Stimulated activated CD8-positive, alpha-beta memory T cell treated with anti-CD3 and anti-CD28 coated beads, Interleukin-15, amount 100 ng/mL, for 24 hours (primary cell): ENCODE results near the gene TMEM240.
"Not testable (repeated sequence)": the region's sequence is repeated elsewhere in the genome, so short reads cannot be mapped to it uniquely, and the experiment has no call there.

Source experiments
- DNase-seq: peaks from one replicate; pipeline ENCODE4 v3.0.0-alpha.2; 2020; ENCODE audit warnings: low read depth

TMEM240 gene

DNA sequence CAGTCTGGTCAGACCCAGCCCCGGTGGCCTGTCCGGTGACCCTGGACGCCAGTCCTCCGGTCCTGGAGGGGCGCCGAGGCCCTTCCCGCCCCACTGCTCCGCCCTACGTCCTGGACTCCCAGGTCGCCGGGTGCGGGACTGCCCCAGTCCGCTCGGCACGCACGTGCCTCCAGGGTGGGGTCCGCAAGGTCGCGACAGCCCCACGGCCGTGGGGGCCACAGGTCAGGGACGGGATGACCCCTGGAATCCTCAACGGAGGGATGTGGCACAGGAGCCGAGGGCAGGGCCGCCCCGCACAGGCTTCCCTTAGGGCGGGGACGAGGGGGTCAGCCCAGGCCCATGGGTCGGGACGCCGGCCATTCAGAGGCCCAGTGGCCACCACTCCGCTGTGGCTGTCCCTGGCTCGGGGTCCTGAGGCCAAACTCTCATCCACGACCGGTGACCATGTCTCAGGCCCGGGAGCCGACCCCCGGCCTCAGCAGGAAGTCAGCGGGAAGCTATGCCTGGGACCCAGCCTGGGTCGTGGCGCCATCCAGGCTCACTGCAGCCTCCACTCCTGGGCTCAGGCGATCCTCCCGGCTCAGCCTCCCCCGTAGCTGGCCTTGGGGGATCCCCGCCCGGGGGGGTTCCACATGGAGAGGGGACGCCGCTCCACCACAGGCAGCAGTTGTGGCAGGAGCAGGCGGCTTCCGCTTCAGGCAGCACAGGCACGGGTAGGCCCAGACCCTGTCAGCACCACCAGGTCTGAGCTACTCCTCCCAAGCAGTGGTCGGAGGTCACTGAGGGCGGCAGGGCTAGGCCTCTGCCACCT is 599 bp upstream of the TMEM240 start:
- no peak for DNase-seq

DNA sequence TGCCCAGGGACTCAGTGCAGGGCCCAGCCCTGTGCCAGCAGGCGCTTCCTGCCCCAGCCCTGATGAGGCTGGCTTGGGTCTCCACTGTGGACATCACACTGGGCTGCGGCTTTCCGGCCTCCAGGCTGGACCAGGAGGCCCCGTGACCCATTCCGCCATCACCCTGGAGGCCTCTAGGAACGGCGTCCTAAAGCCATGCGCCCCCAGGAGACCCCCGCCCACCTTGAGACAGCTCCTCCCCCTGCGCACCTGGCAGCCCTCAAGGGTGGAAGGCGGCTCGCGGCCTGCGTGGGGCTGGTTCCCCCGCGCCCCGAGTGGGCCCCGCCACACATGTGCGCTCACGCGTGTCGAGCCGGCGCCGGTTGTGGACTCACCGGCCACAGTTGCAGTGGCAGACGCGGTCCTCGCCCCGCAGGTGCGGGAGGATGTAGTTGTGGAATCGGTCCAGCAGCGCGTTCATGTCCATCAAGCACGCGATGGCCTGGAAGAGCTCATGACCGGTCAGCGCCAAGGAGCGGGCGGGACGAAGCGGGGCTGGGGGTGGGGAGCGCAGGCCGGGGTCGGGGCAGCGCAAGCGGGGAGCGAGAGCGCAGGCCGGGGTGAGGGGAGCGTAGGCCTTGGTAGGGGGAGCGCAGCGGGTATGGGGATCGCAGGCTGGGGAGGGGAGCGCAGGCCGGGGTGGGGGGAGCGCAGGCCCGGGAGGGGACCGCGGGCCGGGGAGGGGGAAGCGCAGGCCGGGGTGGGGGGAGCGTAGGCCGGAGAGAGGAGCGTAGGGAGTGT is 924 bp downstream of the TMEM240 start:
- DNase-seq = no peak

GRCh38 chr1:1538989-1539309 is 1.5 kb downstream of the TMEM240 start:
- no peak for DNase-seq

GRCh38 chr1:1538334-1538733 is 2.1 kb downstream of the TMEM240 start:
- DNase-seq = no peak

- no peak for DNase-seq
These were observed 2.7 kb downstream of the TMEM240 start for GRCh38 chr1:1537626-1538250.

GRCh38 chr1:1536938-1537546 is 3.4 kb downstream of the TMEM240 start:
- no peak for DNase-seq

GRCh38 chr1:1536019-1536937 is 4.1 kb downstream of the TMEM240 start:
- no peak for DNase-seq

DNA sequence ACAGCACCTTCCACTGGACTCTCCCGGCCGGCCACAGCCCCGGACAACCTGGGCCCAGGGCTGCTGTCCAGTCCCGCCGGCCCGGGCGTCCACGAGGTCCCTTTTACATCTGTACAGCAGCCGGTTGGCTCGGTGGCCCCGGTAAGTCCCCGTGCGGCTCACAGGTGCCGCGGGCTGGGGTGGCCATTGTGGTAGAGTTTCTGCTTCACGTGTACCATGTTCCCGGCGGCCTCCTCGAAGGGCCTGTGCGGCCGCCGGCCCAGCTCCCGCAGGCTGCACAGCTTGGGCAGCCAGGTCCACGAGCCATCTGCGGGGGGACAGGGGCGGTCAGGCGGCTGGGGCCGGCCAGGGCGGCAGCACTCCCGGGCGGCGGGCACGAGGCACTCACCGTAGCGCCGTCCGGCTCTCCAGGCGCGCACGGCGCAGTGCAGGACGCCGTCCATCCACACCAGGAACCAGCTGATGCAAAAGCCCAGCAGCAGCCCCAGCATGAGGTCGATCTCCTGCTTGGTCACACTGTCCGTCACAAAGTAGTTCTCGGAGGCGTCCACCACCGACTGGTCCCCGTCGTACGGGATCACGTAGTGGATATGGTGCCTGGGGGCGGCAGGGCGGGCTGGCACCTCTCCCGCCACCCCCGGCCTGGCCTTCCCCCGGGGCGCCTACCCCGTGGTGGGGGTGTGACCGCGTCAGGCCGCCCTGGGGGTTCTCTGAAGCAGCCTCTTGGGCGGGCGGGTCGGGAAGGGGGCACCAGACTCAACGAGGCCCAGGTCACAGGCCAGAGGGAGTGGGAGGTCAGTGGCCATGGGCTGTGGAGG is 5.0 kb downstream of the TMEM240 start:
- DNase-seq = no peak

DNA sequence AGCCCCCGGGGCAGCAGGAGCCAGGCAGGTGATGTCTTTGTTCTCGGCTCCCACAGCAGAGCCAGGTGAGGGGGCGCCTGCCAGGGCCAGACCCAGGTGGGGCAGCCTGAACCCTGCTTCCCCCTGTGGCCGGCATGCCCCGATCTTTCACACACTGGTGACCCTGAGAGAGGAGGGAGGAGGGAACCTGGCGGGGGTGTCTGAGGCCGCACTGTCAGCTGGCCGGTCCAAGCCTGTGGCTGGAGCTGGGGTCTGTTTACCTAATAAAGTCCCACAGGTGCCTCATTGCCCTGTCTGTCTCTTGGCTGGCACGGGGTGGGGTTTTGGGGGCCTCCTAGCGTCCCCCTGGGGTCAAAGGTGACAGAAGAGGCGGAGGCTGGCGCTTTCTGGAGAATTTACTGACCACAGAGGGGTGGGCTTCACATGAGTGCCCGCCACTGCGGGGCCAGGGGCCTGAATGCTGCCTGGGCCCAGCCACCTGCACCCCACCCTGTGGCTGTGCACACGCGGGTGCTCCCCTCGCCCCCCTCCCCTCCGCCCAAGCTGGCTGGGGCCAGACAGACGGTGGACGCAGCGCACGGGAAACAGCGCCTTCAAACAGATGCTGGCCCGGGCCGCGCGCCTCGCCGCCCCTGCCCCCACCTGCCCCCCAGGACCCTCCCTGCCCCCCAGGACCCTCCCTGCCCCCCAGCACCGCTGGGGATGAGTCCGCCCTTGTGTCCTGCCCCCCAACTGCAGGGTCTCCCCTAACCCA is 5.8 kb downstream of the TMEM240 start:
- no peak for DNase-seq

- not testable (repeated sequence) for DNase-seq
These were observed 6.5 kb downstream of the TMEM240 start for GRCh38 chr1:1533894-1534291.

GRCh38 chr1:1533176-1533893 is 7.1 kb downstream of the TMEM240 start:
- not testable (repeated sequence) for DNase-seq

DNA sequence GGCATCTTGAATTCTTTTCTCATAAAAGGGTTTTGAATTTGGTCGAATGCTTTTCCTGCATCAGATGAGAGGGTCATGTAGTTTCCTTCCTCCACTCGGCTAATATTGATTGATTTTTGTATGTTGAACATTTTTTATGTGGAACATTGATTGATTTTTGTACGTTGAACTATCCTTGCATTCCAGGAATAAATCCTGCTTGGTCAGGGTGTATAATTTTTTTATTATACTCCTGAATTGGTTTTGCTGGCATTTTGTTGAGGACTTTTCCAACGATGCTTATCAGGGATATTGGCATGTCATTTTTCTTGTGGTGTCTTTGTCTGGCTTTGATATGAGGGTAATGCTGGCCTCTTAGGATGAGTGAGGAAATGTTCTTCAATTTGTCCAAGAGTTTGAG is 8.5 kb downstream of the TMEM240 start:
- no peak for DNase-seq

DNA sequence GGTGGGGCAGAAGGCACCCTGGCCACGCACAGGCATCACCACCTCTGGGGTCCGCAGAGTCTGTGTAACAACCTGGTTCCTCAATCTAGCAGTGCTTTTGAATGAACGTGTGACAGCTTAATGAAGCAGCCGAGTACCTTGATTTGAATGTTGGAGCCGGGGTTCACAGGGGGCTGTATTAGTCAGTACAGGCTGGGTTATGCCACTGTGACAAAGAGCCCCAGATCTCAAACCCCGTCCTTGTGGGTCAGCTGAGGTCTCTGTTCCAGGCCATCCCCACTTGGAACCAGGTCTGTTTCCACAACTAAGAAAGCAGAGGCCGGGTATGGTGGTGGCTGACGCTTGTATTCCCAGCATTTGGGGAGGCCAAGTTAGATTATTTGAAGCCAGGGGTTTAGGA is 10.5 kb downstream of the TMEM240 start:
- no peak for DNase-seq

GRCh38 chr1:1529321-1529720 is 11.1 kb downstream of the TMEM240 start:
- no peak for DNase-seq

DNA sequence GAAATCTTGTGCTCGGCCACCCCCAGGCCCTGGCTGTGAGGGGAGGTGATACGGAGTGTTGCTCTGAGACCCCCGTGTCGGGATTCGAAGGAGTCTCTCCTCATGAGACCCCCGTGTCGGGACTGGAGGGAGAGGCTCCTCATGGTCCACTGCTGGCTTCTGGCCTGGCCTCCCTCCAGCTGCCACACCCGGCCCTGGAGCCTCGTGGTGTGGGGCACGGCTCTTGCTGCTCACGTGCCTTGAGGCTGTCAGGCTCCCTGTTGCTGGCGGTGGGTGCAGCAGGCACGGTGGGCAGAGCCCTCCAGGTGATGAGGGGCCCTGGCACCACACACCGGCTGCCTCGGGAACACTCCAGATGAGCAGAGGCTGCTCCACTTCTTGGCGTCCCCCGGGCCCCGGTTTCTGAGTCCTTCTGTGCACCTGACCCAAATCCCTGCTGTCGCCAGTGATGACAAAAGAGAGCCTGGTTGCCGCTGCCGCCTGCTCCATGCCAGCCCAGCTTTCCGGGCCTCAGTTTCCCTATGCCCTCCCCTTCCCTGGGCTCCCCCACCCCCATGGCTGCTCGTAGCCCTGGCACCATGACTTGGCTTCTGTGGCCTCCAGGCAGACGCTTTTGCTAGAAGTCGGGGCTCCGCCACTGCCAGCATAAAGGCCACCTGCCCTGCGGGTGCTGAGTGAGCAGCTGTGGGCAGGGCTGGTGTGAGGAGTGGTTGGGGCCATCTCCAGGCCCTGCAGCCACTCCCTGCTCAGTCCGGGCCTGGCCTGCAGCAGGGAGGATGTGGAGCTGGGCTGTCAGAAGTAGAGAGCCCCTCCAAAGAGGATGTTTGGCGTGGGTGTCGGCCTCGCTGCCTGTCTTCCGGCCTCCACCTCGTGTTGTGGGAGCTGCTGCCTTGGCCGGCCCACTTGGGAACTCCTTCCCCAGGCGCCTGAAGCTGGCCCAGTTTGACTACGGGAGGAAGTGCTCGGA is 11.8 kb downstream of the TMEM240 start:
- DNase-seq = no peak

DNA sequence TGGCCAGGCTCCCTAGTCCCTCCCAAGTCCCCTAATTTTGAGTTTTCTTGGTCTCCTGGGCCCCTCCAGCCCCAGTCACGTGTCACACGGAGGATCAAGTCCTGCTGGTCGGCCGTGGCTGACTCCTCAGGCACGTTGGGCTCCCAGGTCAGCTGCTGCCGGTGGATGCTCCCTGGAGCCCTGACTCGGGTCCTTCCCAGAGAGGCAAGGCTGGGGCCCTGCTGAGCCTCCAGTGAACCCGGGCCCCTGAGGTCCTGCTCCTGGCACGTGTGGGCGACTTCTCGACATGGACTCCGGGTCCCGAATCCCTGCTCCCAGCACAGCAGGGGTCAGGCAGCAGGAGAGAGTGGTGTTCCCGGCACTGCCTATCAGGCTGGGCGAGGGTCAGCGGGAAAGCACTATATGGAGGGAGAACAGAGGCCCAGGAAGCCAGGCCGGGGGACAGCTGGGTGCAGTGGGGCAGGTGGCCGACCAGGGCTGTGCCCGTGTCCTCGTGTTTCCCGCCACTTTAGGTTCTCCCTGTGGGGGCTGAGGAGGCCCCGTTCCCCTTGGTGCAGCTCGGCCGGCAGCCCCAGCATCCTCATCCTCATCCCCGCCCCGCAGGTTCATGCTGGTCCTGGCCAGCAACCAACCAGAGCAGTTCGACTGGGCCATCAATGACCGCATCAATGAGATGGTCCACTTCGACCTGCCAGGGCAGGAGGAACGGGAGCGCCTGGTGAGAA is 13.2 kb downstream of the TMEM240 start:
- DNase-seq = no peak

- not testable (repeated sequence) for DNase-seq
These were observed 13.9 kb downstream of the TMEM240 start for GRCh38 chr1:1526476-1526875.
